OCI-LY3 (cell line): ENCODE data around the gene FNDC11.

Experiments used
- H2AFZ ChIP-seq: fragments of 200-600, 300-600 bp; shearing (Covaris generic); 2 replicates; pipeline ENCODE4 v1.6.0; 2014; ENCODE audit warnings: antibody characterized with exemption, low read depth, low read length
- H3K27ac ChIP-seq: fragments of 200-600, 300-600 bp; sonication (generic); 2 replicates; pipeline ENCODE4 v1.5.1; 2014; ENCODE audit warnings: mild to moderate bottlenecking, low read length, moderate library complexity, mixed read lengths
- H3K27me3 ChIP-seq: fragments of 200-600, 300-600 bp; sonication (generic); 2 replicates; pipeline ENCODE4 v1.6.1; 2014; ENCODE audit warnings: low read depth, low read length, mixed read lengths
- H3K36me3 ChIP-seq: fragments of 200-600, 300-600 bp; sonication (generic); replicated peaks from 2 replicates; pipeline ENCODE3; 2014; ENCODE audit warnings: low read depth, low read length, mixed read lengths
- H3K4me1 ChIP-seq: fragments of 300-600, 200-600 bp; sonication (generic); 2 replicates; pipeline ENCODE4 v1.6.1; 2014; ENCODE audit warnings: low read length, mixed read lengths
- H3K4me2 ChIP-seq: fragments of 200-600, 300-600 bp; sonication (generic); 2 replicates; pipeline ENCODE4 v1.6.1; 2014; ENCODE audit warnings: low read length, mixed read lengths
- H3K4me3 ChIP-seq: fragments of 300-600, 200-600 bp; sonication (generic); 2 replicates; pipeline ENCODE4 v1.5.1; 2014; ENCODE audit warnings: antibody characterized with exemption, mild to moderate bottlenecking, low read length, moderate library complexity
- H3K79me2 ChIP-seq: fragments of 300-600, 200-600 bp; shearing (Covaris generic); 2 replicates; pipeline ENCODE4 v1.6.1; 2014; ENCODE audit warnings: mild to moderate bottlenecking, low read length, mixed read lengths
- H3K9ac ChIP-seq: fragments of 300-600, 200-600 bp; shearing (Covaris generic); 2 replicates; pipeline ENCODE4 v1.6.0; 2014; ENCODE audit warnings: mild to moderate bottlenecking, low read length, moderate library complexity
- H3K9me3 ChIP-seq: fragments of 200-600, 300-600 bp; shearing (Covaris generic); 2 replicates; pipeline ENCODE4 v1.6.1; 2014; ENCODE audit warnings: low read length, mixed read lengths; ENCODE audit not compliant: insufficient read depth
- H4K20me1 ChIP-seq: fragments of 200-600, 300-600 bp; sonication (generic); 2 replicates; pipeline ENCODE4 v1.6.1; 2016; ENCODE audit warnings: low read length, mixed read lengths; ENCODE audit not compliant: insufficient read depth
- EZH2phosphoT487 ChIP-seq: fragments of 200-600 bp; shearing (Covaris generic); IDR thresholded peaks from 2 replicates; pipeline ENCODE4 v1.6.1; 2018; ENCODE audit warnings: antibody characterized with exemption, mixed run types, low read depth
- TF ChIP-seq, protein P1 (sequence below): fragments of 200-600, 300-600 bp; sonication (generic); IDR thresholded peaks from 2 replicates; pipeline ENCODE4 v1.5.1; 2014; ENCODE audit warnings: antibody characterized with exemption, low read length, low read depth

Gene FNDC11

DNA sequence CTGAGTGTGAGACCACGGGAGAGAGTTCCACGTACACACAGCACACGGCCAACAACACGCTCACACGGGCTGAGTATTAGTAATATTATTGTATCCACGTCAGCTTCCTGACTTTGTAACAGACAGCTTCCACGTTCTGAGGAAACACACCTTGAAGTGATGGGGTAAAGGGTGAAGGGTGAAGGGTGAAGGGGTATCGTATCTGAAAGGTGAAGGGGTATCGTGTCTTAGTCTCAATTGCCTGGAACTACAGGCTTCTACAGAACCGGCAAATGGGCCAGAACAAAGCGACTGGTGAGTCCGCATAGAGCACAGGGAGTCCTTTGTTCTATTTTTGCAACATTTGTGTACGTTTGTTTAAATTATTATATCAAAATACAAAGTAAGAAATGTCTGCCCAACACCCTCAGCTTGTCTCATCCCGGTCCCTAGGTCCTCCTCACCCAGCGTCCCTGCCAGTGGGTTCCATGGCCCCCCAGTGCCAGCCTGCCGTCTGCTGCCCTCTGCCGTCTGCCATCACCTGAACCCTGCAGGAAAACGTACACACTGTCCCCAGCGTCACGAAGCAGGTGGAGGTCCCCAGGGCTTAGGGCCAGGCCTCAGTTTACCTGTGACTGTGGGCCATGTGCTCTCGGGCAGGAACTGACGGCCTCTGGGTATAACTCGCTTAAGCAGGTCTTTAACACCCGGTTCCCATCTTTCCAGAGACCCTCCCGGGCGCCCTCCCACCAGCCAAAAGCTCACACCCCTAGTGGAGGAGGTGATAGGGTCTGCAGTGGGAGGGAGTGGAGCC, 24.5 kb downstream of the FNDC11 start:
- no peak overlapping the region for H3K4me2 ChIP-seq
- no peak overlapping the region for H2AFZ ChIP-seq
- TF ChIP-seq, protein P1, sequence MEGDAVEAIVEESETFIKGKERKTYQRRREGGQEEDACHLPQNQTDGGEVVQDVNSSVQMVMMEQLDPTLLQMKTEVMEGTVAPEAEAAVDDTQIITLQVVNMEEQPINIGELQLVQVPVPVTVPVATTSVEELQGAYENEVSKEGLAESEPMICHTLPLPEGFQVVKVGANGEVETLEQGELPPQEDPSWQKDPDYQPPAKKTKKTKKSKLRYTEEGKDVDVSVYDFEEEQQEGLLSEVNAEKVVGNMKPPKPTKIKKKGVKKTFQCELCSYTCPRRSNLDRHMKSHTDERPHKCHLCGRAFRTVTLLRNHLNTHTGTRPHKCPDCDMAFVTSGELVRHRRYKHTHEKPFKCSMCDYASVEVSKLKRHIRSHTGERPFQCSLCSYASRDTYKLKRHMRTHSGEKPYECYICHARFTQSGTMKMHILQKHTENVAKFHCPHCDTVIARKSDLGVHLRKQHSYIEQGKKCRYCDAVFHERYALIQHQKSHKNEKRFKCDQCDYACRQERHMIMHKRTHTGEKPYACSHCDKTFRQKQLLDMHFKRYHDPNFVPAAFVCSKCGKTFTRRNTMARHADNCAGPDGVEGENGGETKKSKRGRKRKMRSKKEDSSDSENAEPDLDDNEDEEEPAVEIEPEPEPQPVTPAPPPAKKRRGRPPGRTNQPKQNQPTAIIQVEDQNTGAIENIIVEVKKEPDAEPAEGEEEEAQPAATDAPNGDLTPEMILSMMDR = peak; percentile 37
- TF ChIP-seq EZH2phosphoT487 = no peak

DNA sequence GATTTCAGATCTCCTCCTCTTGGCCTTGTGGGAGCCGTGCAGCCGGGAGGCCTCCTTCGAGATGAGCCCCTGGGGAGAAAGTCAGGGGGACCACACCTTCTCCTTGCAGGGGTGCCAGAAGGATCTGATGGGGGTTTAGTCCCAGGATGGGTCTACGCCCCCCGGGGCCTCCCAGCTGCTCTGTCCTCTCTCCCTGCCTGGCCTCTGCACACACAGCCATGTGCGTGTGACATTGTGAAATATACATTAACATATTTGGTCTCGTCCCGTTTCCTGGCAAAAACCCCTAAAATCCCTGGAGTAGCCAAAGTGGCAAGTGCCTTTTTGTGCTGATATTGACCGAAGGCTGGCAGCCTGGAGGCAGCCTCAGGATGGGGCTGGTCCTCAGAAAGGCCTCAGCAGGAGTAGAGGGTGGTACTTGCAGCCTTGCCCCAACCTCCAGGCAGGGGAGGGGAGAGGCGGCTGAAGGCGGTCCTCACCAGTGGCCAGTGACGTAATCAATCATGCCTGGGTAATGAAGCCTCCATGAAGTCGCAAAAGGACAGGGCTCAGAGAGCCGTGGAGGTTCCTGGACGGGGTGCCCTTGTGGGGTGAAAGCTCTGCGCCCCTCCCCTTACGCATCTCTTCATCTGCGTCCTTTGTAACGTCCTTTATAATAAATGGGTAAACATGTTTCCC, 25.2 kb downstream of the FNDC11 start:
- Histone ChIP-seq H3K4me3 (no peak overlapping the region), H3K27ac (no peak overlapping the region), H3K9ac (no peak overlapping the region), H4K20me1 (no peaks in the 10 kb centered on the region), H3K9me3 (no peaks in the 10 kb centered on the region), H3K4me2 (no peak overlapping the region), H2AFZ (no peak overlapping the region), H3K79me2 (no peaks in the 10 kb centered on the region), H3K4me1 (peaks cover 4% of the 10 kb centered on the region; the same call in 1 of the 2 replicates), H3K36me3 (no peaks in the 10 kb centered on the region), H3K27me3 (peaks cover 35% of the 10 kb centered on the region)
- no peak for TF ChIP-seq EZH2phosphoT487

More for the DNA sequence above, 24.5 kb downstream of the FNDC11 start:
- Histone ChIP-seq H3K9ac (no peak overlapping the region), H3K9me3 (no peaks in the 10 kb centered on the region), H3K4me3 (no peak overlapping the region), H3K36me3 (no peaks in the 10 kb centered on the region), H3K4me1 (peaks cover 6% of the 10 kb centered on the region; the same call in 1 of the 2 replicates), H3K79me2 (no peaks in the 10 kb centered on the region), H4K20me1 (no peaks in the 10 kb centered on the region), H3K27me3 (peaks cover 39% of the 10 kb centered on the region), H3K27ac (no peak overlapping the region)

- H3K9ac ChIP-seq = no peak overlapping the region
- no peaks in the 10 kb centered on the region for H3K9me3 ChIP-seq
- no peaks in the 10 kb centered on the region for H3K4me1 ChIP-seq
- H3K79me2 ChIP-seq = no peaks in the 10 kb centered on the region
- peaks cover 2% of the 10 kb centered on the region; the same call in 1 of the 2 replicates for H4K20me1 ChIP-seq
- TF ChIP-seq EZH2phosphoT487 = no peak
- TF ChIP-seq, protein P1 = peak; percentile 58
- H2AFZ ChIP-seq = no peak overlapping the region
- H3K27ac ChIP-seq = no peak overlapping the region
- H3K4me2 ChIP-seq = no peak overlapping the region
- peaks cover 18% of the 10 kb centered on the region for H3K27me3 ChIP-seq
- no peaks in the 10 kb centered on the region for H3K36me3 ChIP-seq
- H3K4me3 ChIP-seq = no peak overlapping the region
Measured at GRCh38 chr20:63580796-63581461, 27.0 kb downstream of the FNDC11 start.

- no peak overlapping the region for H3K4me2 ChIP-seq
- H3K79me2 ChIP-seq = no peaks in the 10 kb centered on the region
- H3K9ac ChIP-seq = no peak overlapping the region
- H3K4me3 ChIP-seq = no peak overlapping the region
- no peak overlapping the region for H2AFZ ChIP-seq
- TF ChIP-seq, protein P1 = no peak
- no peak for TF ChIP-seq EZH2phosphoT487
- H4K20me1 ChIP-seq = peaks cover 2% of the 10 kb centered on the region; the same call in 1 of the 2 replicates
- no peaks in the 10 kb centered on the region for H3K9me3 ChIP-seq
- H3K27ac ChIP-seq = no peak overlapping the region
- H3K36me3 ChIP-seq = no peaks in the 10 kb centered on the region
- H3K4me1 ChIP-seq = no peaks in the 10 kb centered on the region
- peaks cover 12% of the 10 kb centered on the region; the same call in 1 of the 2 replicates for H3K27me3 ChIP-seq
Measured at GRCh38 chr20:63582382-63583063, 28.6 kb downstream of the FNDC11 start.
